HG03442 (cell line): ENCODE results near the gene PTPN3.
"Not testable (repeated sequence)": the region's sequence is repeated elsewhere in the genome, so short reads cannot be mapped to it uniquely, and the experiment has no call there.

Experiments used
- ATAC-seq: cut with Tn5 transposase; IDR thresholded peaks from one replicate; pipeline ENCODE4 v1.9.1; 2021; ENCODE audit warnings: mild to moderate bottlenecking, moderate library complexity; ENCODE audit not compliant: unreplicated experiment

The PTPN3 gene

GRCh38 chr9:109403116-109403515, 95.0 kb downstream of the PTPN3 start:
- ATAC-seq: no peak

DNA sequence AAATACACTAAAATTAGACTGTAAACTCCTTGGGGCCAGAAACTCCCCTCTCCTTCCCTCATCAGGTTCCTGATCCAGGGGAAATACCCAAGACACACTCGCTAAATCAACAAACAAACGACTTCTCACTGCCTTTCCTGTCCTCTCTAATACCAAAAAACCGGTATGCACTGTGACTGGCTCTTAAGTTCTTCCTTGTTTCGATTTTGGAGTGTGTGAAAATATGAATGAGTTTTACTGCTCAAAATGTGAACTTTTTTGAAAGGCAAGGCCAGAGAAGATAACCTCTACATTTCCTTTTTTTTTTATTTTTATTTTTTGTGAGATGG, 96.2 kb downstream of the PTPN3 start:
- ATAC-seq: no peak

DNA sequence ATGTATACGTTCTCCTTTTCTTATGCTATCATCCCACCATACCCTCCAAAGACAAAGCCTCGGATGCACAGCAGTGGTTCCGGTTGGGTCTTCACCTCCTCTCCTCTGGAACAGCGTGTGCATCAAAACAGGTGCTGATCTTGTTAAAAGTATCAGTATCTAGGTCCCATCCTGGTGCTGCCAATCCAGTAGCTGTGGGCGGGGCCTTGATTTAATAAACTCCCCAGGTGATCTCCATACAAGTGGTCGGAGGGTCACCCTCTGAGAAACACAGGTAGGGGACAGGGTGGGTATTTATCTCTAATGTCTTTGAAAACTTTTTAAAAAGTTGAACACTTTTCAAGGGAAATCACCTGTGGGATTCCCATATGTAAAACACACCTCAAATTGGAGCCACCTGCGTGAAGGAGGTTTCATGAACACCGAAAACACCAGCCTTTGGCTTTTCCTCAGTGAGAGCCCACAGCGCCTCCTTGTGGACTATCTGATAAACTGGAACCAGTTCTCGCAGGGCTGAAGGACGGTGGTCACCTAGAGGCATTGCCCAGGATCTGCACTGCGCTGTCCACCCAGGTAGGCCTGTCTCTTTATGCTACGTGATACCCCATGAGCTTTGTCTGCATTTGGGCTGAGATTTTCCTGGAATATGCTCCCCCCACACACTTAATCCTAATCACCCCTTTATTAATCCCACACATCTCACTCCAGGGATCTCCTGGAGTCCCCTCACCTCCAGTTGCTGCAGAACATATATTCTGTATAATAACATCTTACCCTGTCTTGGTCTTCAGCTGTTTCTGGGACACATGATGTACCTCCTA, 96.7 kb downstream of the PTPN3 start:
- ATAC-seq: peak; percentile 27

DNA sequence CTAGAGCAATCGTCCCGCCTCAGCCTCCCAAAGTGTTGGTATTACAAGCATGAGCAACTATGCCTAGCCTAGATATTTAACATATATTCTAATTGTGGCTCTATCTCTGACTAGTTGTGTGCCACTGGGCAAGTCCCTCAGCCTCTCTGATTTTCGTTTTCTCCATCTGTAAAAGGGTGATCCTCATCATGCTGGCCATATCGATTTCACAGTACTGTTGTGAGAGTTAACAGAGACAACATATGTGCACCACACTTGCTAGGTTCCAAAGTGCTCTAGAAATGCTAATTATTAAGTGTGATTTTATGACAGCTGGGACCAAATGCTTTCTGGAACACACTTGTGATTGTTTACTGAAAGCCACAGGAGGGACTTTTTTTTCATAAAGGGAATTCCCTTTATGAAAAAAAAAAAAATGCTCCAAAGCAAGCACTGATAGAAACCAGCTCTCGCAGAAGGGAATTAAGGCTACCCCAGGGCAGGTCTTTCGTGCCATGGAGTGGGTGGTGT, 98.8 kb downstream of the PTPN3 start:
- peak; percentile 77 for ATAC-seq

GRCh38 chr9:109391176-109391575, 106.9 kb downstream of the PTPN3 start:
- no peak for ATAC-seq

DNA sequence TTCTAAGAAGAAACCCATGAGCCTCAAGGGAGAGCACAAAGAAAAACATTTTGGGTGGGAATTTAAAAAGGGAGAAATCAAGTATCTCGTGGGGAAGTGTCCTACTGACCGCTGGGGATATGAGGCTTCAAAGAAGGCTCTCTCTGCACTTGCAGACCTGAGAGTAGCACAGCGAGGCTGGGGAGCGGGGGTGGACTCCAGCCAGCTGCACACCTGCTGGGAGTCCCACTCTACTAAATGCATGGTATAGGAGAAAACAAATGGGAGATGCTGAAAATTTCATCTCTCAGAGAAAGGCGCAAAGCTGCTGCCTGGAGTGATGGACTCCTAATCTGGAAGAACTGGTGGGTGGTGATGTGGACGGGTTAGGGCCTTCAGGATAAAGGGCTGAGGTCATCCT, 110.3 kb downstream of the PTPN3 start:
- no peak for ATAC-seq

DNA sequence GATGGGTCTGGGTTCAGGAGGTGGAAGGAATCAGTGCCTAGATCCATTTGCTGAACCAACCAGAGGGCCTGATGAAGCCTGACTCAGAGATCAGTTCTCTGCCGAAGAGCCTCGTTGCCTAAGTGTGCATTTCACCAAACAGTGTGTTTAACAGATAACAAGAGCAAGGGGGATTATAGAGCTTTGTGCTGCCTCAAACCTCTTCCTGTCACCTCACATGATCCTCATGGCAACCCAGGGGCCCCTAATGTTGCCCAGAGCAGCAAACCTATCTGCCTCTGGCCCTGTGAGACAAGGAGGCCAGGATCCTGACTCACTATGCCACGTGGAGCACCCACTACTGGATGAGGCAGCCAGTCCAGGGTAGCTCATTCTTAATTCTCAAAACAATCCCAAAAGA, 110.9 kb downstream of the PTPN3 start:
- ATAC-seq: no peak

- ATAC-seq: no peak
These were observed 112.6 kb downstream of the PTPN3 start for GRCh38 chr9:109385499-109385898.

DNA sequence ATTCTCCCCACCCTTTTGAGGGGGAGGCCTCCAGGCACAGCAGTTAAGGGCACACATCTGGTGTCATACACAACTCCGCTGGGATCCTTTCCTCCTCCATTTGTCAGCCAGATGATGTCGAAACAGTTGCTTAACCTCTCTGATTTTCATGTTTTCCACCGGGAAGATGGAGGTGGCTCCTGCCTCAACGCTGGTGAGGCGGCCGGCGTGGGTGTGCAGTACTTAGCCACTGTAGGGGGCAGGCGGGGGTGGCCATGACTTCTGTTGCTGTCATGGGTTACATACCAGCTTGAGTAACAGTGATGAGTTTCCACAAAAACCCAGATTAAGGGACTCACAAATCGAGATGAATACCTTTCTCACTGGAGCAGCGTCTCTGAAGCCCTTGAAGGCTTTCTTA, 114.2 kb downstream of the PTPN3 start:
- no peak for ATAC-seq

GRCh38 chr9:109383356-109383755, 114.8 kb downstream of the PTPN3 start:
- ATAC-seq: no peak

DNA sequence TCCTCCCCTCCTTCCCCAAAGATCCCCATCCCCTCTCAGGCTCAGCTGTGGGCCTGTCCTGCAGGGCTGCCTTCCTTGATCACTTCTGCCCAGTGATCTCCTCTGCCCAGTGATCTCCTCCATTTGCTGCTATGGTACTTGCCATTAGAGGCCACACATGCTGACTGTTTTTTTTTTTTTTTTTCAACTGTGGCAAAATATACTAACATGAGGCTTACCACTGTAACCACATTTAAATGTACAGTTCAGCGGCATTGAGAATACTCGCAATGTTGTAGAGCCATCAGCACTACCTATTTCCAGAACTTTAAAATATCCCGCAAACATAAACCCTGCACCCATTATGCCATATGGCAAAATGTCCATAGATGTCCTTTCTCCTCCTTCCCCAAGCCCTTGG, 115.5 kb downstream of the PTPN3 start:
- ATAC-seq: no peak

DNA sequence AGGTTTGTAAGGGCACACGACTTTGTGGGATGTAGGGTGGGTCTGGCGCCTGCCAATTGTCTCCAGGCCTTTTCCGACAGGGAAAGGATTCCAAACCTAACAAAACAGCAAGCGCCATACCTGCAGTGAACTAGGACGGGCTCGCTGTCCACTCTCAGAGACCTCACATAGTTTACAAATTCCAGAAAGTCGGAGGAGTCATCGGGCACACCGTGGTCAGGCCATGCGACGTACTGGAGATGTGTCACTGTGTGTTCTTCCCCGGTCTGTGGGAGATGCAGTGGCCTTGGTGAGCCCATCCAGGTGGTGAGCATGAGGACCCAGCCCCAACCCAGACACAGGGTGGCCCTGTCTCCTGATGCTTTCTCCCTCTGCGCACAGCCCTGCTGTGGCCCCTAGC, 115.9 kb downstream of the PTPN3 start:
- ATAC-seq: no peak

- peak; percentile 69 for ATAC-seq
These were observed 116.9 kb downstream of the PTPN3 start for GRCh38 chr9:109381011-109381729.

DNA sequence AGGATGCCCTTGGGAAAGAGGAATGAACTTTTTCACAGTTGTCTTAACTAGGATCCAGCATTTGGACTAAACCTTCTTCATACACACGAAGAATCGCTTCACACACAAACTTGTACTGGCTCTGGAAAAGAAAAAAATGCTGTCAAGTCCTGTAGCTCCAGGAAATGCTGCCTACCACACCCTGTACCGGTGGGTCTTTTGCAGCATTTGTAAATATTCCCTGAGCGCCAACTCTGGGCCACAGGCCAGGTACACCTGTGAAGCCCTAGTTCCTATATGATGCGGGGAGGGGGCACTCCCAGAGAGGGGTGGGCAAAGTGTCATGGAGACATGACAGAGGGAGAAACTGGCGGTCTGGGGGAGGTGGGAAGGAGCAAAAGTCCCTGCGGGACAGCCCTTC, 118.6 kb downstream of the PTPN3 start:
- ATAC-seq: no peak

GRCh38 chr9:109378316-109378715, 119.8 kb downstream of the PTPN3 start:
- no peak for ATAC-seq

- ATAC-seq: no peak
These were observed 125.9 kb downstream of the PTPN3 start for GRCh38 chr9:109372246-109372645.

DNA sequence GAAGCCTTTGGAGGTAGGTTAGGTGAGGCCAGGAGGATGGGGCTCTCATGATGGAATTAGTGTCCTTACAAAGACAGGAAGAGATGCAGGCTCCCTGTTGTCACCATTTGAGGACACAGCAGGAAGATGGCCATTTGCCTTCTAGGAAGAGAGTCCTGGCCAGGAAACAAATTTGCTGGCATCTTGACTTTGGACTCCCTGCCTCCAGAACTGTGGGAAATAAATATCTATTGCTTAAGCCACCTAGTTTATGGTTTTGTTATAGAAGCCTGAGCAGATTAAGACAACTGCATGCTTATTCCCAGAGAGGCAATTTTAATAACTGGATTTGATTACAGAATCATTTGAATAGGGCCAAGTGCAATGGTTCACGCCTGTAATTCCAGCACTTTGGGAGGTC, 126.7 kb downstream of the PTPN3 start:
- no peak for ATAC-seq

GRCh38 chr9:109369285-109369684, 128.8 kb downstream of the PTPN3 start:
- ATAC-seq: peak; percentile 94

DNA sequence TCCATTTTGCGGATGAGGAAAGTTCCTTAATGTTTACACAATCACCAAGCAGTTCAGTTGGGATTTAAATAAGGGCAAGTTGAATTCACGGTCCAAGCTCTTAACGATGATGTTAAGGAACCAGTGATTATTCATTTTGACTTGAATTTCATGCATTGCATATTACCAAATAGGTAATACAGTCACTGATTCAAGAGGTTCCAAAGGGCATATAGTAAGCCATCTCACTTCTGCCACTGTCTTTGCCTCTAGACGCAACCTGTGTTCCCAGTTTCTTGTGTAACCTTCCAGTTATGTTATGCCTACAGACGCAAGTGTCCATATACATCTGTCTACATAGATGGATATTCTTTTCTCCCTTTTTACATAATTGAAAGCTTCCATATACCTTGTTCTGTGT, 137.3 kb downstream of the PTPN3 start:
- no peak for ATAC-seq

- not testable (repeated sequence) for ATAC-seq
These were observed 139.0 kb downstream of the PTPN3 start for GRCh38 chr9:109358968-109359603.

- no peak for ATAC-seq
These were observed 142.4 kb downstream of the PTPN3 start for GRCh38 chr9:109355564-109356297.
